K562 (cell line): ENCODE results near the gene RFX3. TPM values are rescaled to one million over a fixed set of nuclear protein-coding genes. Genes with fewer than 3 reads are reported as not detected.

Experiments used
- ATAC-seq: fragments of 200-7000 bp; cut with Tn5 transposase; 3 replicates; pipeline ENCODE4 v1.9.1; 2020; ENCODE audit warnings: moderate library complexity
- BruUV-seq: library from RNA; stranded (reverse); fragments of 400-500 nt; replicated peaks from 2 replicates; lab custom pipeline; 2021; lab: Mats Ljungman, UMichigan
- CTCF ChIA-PET: fragments of 300-600 bp; formaldehyde crosslinking; extraction: SDS; loops from one replicate; lab custom pipeline; 2021; ENCODE audit warnings: low intra/inter-chr PET ratio; lab: Yijun Ruan, JAX
- POLR2A ChIA-PET: fragments of 300-600, 350-650 bp; sonication (Branson Sonifier 250); formaldehyde crosslinking; extraction: SDS; loops from one replicate; lab custom pipeline; 2021; ENCODE audit warnings: antibody characterized with exemption, inconsistent platforms; lab: Yijun Ruan, JAX
- DNase-seq, 4 experiments: peaks; one replicate each; pipeline versions ENCODE4 v3.0.0 to v3.0.0-alpha.2; 2011 to 2018; ENCODE audit warnings: low spot score in 3 of 4, mixed read lengths in 3 of 4; ENCODE audit errors: extremely low read depth in 1 of 4
- FAIRE-seq: peaks from 2 replicates; lab custom pipeline; 2011; peaks lifted over from hg19 to GRCh38; lab: Jason Lieb, UNC
- H2AFZ ChIP-seq: 2 replicates; pipeline ENCODE4 v1.6.0; 2011; ENCODE audit warnings: low read depth, low read length, control low read depth, inconsistent platforms
- H3K27ac ChIP-seq: fragments of 200-600 bp; 3 replicates; pipeline ENCODE4 v1.8.0; 2011; ENCODE audit warnings: low read depth, mild to moderate bottlenecking, control low read depth, inconsistent platforms, low read length, moderate library complexity, mixed read lengths; ENCODE audit errors: extremely low read depth
- H3K27me3 ChIP-seq, 2 experiments: fragments of 300-600 bp in 1 of 2; 2 replicates in 1 of 2; 3 replicates in 1 of 2; pipeline versions ENCODE4 v1.6.0 to v1.8.0; 2011; ENCODE audit warnings: inconsistent platforms in 2 of 2, low read length in 2 of 2, mild to moderate bottlenecking in 1 of 2, mixed read lengths in 1 of 2, moderate library complexity in 1 of 2; ENCODE audit not compliant: control insufficient read depth in 2 of 2, insufficient read depth in 2 of 2
- H3K36me3 ChIP-seq: fragments of 300-600 bp; 3 replicates; pipeline ENCODE4 v1.8.0; 2011; ENCODE audit warnings: mild to moderate bottlenecking, low read length, inconsistent platforms; ENCODE audit not compliant: control insufficient read depth, insufficient read depth
- H3K4me1 ChIP-seq, 2 experiments: fragments of 200-600 bp in 1 of 2; replicated peaks in 1 of 2; 2 replicates in 1 of 2; 3 replicates in 1 of 2; pipeline versions ENCODE4 v1.5.1 to v1.8.0; 2011; ENCODE audit warnings: inconsistent platforms in 2 of 2, low read length in 2 of 2, mild to moderate bottlenecking in 1 of 2, mixed read lengths in 1 of 2, moderate library complexity in 1 of 2; ENCODE audit not compliant: control insufficient read depth in 2 of 2, insufficient read depth in 2 of 2
- H3K4me2 ChIP-seq: 2 replicates; pipeline ENCODE4 v1.6.1; 2011; ENCODE audit warnings: low read length, control low read depth, inconsistent platforms, mixed read lengths; ENCODE audit not compliant: insufficient read depth
- H3K4me3 ChIP-seq: fragments of 200-600 bp; sonication (generic), shearing (Covaris generic); 2 replicates; pipeline ENCODE4 v1.5.1; 2016; ENCODE audit warnings: control low read depth, inconsistent platforms
- H3K79me2 ChIP-seq: fragments of 200-600 bp; 3 replicates; pipeline ENCODE4 v1.8.0; 2011; ENCODE audit warnings: low read length, inconsistent platforms; ENCODE audit not compliant: control insufficient read depth, insufficient read depth
- H3K9ac ChIP-seq, 2 experiments: 2 replicates each; pipeline versions ENCODE4 v1.6.0 to v1.6.1; 2011; ENCODE audit warnings: low read depth in 2 of 2, low read length in 2 of 2, control low read depth in 1 of 2, inconsistent platforms in 1 of 2, mild to moderate bottlenecking in 1 of 2, mixed read lengths in 1 of 2; ENCODE audit not compliant: insufficient read depth in 1 of 2
- H3K9me1 ChIP-seq: one replicate; pipeline ENCODE4 v1.6.0; 2011; ENCODE audit warnings: inconsistent platforms, mild to moderate bottlenecking, low read length, moderate library complexity; ENCODE audit not compliant: control insufficient read depth, insufficient read depth
- H3K9me3 ChIP-seq: replicated peaks from 2 replicates; pipeline ENCODE4 v1.5.1; 2011; ENCODE audit warnings: low read depth, low read length, inconsistent platforms; ENCODE audit not compliant: control insufficient read depth, insufficient read depth
- H4K20me1 ChIP-seq: replicated peaks from 2 replicates; pipeline ENCODE4 v1.6.1; 2011; ENCODE audit warnings: low read length, inconsistent platforms, mixed read lengths; ENCODE audit not compliant: control insufficient read depth, insufficient read depth
- E2F3 ChIP-seq: fragments of 250-450 bp; sonication (Bioruptor Pico); IDR thresholded peaks from 2 replicates; pipeline ENCODE4 v1.4.0; 2020; ENCODE audit warnings: mild to moderate bottlenecking
- ELF2 ChIP-seq: fragments of 250-450 bp; sonication (Bioruptor Pico); IDR thresholded peaks from 2 replicates; pipeline ENCODE4 v1.5.0; 2021; ENCODE audit warnings: mild to moderate bottlenecking
- FUS ChIP-seq: fragments of 200-400 bp; formaldehyde crosslinking; optimal IDR thresholded peaks from 2 replicates; pipeline ENCODE3; 2017; ENCODE audit warnings: low read depth, low read length
- HLTF ChIP-seq: fragments of 450-650 bp; IDR thresholded peaks from 2 replicates; pipeline ENCODE4 v1.6.1; 2016
- MTA1 ChIP-seq: fragments of 450-650 bp; IDR thresholded peaks from 2 replicates; pipeline ENCODE4 v1.6.1; 2017; ENCODE audit warnings: borderline replicate concordance
- RBM14 ChIP-seq: fragments of 200-400 bp; formaldehyde crosslinking; IDR thresholded peaks from 2 replicates; pipeline ENCODE4 v1.6.1; 2018; ENCODE audit warnings: low read depth, mild to moderate bottlenecking, low read length, moderate library complexity, borderline replicate concordance; ENCODE audit not compliant: insufficient read depth
- SNIP1 ChIP-seq: fragments of 450-650 bp; IDR thresholded peaks from 2 replicates; pipeline ENCODE4 v1.7.1; 2017; ENCODE audit warnings: low read depth, mild to moderate bottlenecking
- YBX1 ChIP-seq: fragments of 450-650 bp; IDR thresholded peaks from 2 replicates; pipeline ENCODE4 v1.7.1; 2016; ENCODE audit warnings: mild to moderate bottlenecking
- ZNF764 ChIP-seq: fragments of 250-450 bp; sonication (Bioruptor Pico); IDR thresholded peaks from 2 replicates; pipeline ENCODE4 v1.4.0; 2020; ENCODE audit warnings: low read depth, mild to moderate bottlenecking, moderate library complexity
- WGBS: fragments of 100-300 bp; shearing (Covaris generic); methylation state at CpG from one replicate; pipeline ENCODE4 v1.1.6; 2016; ENCODE audit warnings: low coverage, mixed read lengths; ENCODE audit not compliant: insufficient coverage; ENCODE audit errors: missing lambda C conversion rate; 5-methylcytosine and 5-hydroxymethylcytosine counted together
- in situ Hi-C: fragments of 300-500 bp; cut with MboI; formaldehyde crosslinking; loops from 4 replicates; pipeline ENCODE4 v1.15.0; 2018; ENCODE audit warnings: inconsistent platforms, mixed read lengths
- intact Hi-C: fragments of 100-400 bp; cut with micrococcal nuclease; formaldehyde crosslinking; loops from 2 replicates; pipeline ENCODE4 v1.14.2; 2022
- polyA plus RNA-seq, 8 experiments: library from polyadenylated mRNA; depleted of rRNA in 4 of 8; stranded (reverse) in 5 of 8; unstranded in 3 of 8; fragments of >200 nt; fragmentation: Nextera tagmentation in 2 of 8; fragmentation: Illumina TruSeq in 1 of 8; extraction: Ambion mirVana in 2 of 8; extraction: Trizol in 1 of 8; gene quantifications; 2 replicates each; pipeline versions ENCODE4 v1.2.1 to v1.2.3, GENCODE V29; 2011 to 2014; ENCODE audit warnings: inconsistent platforms in 1 of 8, missing spikeins in 1 of 8
- total RNA-seq, 7 experiments: library from RNA; depleted of rRNA in 6 of 7; stranded (reverse); fragments of >200 nt in 6 of 7; fragmentation: Illumina TruSeq in 2 of 7; extraction: Trizol in 2 of 7; gene quantifications; 2 replicates each; pipeline versions ENCODE4 v1.2.1 to v1.2.3, GENCODE V29; 2011 to 2021; ENCODE audit warnings: low replicate concordance in 1 of 7
- TF ChIP-seq, protein P1 (sequence below): fragments of 250-450 bp; sonication (Bioruptor Pico); IDR thresholded peaks from 2 replicates; pipeline ENCODE4 v1.5.0; 2021
- TF ChIP-seq, protein P2 (sequence below): sonication (generic); formaldehyde crosslinking; IDR thresholded peaks from 2 replicates; pipeline ENCODE4 v1.8.0; 2022; ENCODE audit warnings: mild to moderate bottlenecking, low read depth, missing genetic modification reagents
- TF ChIP-seq, protein P3 (sequence below): fragments of 250-450 bp; sonication (Bioruptor Pico); IDR thresholded peaks from 2 replicates; pipeline ENCODE4 v1.8.0; 2021; ENCODE audit warnings: moderate library complexity, mild to moderate bottlenecking, inconsistent platforms
- TF ChIP-seq, protein P4 (sequence below): fragments of 450-650 bp; IDR thresholded peaks from 2 replicates; pipeline ENCODE4 v1.6.1; 2016; ENCODE audit warnings: mild to moderate bottlenecking

Gene RFX3
- total and polyA plus RNA-seq, 9 of the 15 experiments (the other 6 are each of a cell fraction or from before 2014, with no cell fraction given), result 0.86 to 4.9 (median 2.0) TPM

- TF ChIP-seq, protein P1, sequence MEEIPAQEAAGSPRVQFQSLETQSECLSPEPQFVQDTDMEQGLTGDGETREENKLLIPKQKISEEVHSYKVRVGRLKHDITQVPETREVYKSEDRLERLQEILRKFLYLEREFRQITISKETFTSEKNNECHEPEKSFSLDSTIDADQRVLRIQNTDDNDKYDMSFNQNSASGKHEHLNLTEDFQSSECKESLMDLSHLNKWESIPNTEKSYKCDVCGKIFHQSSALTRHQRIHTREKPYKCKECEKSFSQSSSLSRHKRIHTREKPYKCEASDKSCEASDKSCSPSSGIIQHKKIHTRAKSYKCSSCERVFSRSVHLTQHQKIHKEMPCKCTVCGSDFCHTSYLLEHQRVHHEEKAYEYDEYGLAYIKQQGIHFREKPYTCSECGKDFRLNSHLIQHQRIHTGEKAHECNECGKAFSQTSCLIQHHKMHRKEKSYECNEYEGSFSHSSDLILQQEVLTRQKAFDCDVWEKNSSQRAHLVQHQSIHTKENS (CRISPR knock-in tag), result no peak
- no peak for TF ChIP-seq MTA1
- no peak for TF ChIP-seq RBM14
- no peak for TF ChIP-seq FUS
- no peak for TF ChIP-seq E2F3
- no peak for TF ChIP-seq ZNF764 (CRISPR knock-in tag)
These were observed 348.5 kb downstream of the RFX3 start (continued) for GRCh38 chr9:3177146-3177761.

- DNase-seq, result no peak
- H4K20me1 ChIP-seq, result no peaks in the 10 kb centered on the region
- H3K4me1 ChIP-seq, result no peaks in the 10 kb centered on the region
- H3K27me3 ChIP-seq, result no peaks in the 10 kb centered on the region
- TF ChIP-seq, protein P2, sequence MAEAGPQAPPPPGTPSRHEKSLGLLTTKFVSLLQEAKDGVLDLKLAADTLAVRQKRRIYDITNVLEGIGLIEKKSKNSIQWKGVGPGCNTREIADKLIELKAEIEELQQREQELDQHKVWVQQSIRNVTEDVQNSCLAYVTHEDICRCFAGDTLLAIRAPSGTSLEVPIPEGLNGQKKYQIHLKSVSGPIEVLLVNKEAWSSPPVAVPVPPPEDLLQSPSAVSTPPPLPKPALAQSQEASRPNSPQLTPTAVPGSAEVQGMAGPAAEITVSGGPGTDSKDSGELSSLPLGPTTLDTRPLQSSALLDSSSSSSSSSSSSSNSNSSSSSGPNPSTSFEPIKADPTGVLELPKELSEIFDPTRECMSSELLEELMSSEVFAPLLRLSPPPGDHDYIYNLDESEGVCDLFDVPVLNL (CRISPR knock-in tag), result no peak
- no peak for TF ChIP-seq HLTF
- TF ChIP-seq, protein P3, sequence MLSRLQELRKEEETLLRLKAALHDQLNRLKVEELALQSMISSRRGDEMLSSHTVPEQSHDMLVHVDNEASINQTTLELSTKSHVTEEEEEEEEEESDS (CRISPR knock-in tag), result no peak
- no peak for TF ChIP-seq SNIP1
- TF ChIP-seq YBX1, result no peak
- TF ChIP-seq, protein P4, sequence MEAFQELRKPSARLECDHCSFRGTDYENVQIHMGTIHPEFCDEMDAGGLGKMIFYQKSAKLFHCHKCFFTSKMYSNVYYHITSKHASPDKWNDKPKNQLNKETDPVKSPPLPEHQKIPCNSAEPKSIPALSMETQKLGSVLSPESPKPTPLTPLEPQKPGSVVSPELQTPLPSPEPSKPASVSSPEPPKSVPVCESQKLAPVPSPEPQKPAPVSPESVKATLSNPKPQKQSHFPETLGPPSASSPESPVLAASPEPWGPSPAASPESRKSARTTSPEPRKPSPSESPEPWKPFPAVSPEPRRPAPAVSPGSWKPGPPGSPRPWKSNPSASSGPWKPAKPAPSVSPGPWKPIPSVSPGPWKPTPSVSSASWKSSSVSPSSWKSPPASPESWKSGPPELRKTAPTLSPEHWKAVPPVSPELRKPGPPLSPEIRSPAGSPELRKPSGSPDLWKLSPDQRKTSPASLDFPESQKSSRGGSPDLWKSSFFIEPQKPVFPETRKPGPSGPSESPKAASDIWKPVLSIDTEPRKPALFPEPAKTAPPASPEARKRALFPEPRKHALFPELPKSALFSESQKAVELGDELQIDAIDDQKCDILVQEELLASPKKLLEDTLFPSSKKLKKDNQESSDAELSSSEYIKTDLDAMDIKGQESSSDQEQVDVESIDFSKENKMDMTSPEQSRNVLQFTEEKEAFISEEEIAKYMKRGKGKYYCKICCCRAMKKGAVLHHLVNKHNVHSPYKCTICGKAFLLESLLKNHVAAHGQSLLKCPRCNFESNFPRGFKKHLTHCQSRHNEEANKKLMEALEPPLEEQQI, result no peak
- no peak for TF ChIP-seq ELF2 (CRISPR knock-in tag)
- no peaks in the 10 kb centered on the region for H3K79me2 ChIP-seq
- intact Hi-C loops (no loop called here), in situ Hi-C loops (no loop called here)
- H3K9me3 ChIP-seq, result no peaks in the 10 kb centered on the region
- ChIA-PET POLR2A (no interaction called here), CTCF (no interaction called here)
- no peak overlapping the region for H3K27ac ChIP-seq
- H3K9me1 ChIP-seq, result no peaks in the 10 kb centered on the region
- no TSS peak for BruUV-seq
- no peak for ATAC-seq
- H3K9ac ChIP-seq, result no peak overlapping the region
- no peak overlapping the region for H2AFZ ChIP-seq
- 0% methylated on average over 4 of the region's 4 CpGs for WGBS
- H3K4me2 ChIP-seq, result no peak overlapping the region
- H3K36me3 ChIP-seq, result no peaks in the 10 kb centered on the region
- no peak overlapping the region for H3K4me3 ChIP-seq
- no peak for FAIRE-seq
These were observed 352.4 kb downstream of the RFX3 start for GRCh38 chr9:3173374-3173773.
